Upper lobe of left lung (tissue), 6 donors: ENCODE results near the gene BLCAP. TPM values are rescaled to one million over a fixed set of nuclear protein-coding genes. Genes with fewer than 3 reads are reported as not detected.

Source experiments
- ATAC-seq, 2 donors: fragments of 200-7000 bp; cut with Tn5 transposase; one replicate each; pipeline ENCODE4 v1.9.1; 2022; ENCODE audit warnings: mild to moderate bottlenecking in 2 of 2, moderate library complexity in 2 of 2; ENCODE audit not compliant: low FRiP score in 2 of 2
- DNase-seq, 2 donors: peaks; one replicate each; pipeline ENCODE4 v3.0.0-alpha.2; 2019 to 2020
- H3K27ac ChIP-seq, 4 donors: fragments of 200-600 bp; sonication (generic); one replicate each; pipeline ENCODE4 v1.5.1; 2016 to 2019
- H3K27me3 ChIP-seq, 4 donors: fragments of 200-600 bp; sonication (generic); one replicate each; pipeline ENCODE4 v1.5.1; 2017 to 2019
- H3K36me3 ChIP-seq, 4 donors: fragments of 200-600 bp; sonication (generic); one replicate each; pipeline ENCODE4 v1.5.1; 2016 to 2019
- H3K4me1 ChIP-seq, 4 donors: fragments of 200-600 bp; sonication (generic); one replicate each; pipeline ENCODE4 v1.5.1; 2018 to 2019
- H3K4me3 ChIP-seq, 4 donors: fragments of 200-600 bp; sonication (generic); one replicate each; pipeline ENCODE4 v1.5.1; 2017 to 2019; ENCODE audit warnings: mild to moderate bottlenecking in 2 of 4, moderate library complexity in 1 of 4
- H3K9me3 ChIP-seq, 4 donors: fragments of 200-600 bp; sonication (generic); one replicate each; pipeline ENCODE4 v1.5.1; 2018 to 2019
- EP300 ChIP-seq, 4 donors: sonication (generic); formaldehyde crosslinking; IDR thresholded peaks; one replicate each; pipeline ENCODE4 v1.5.1; 2017; ENCODE audit warnings: antibody characterized with exemption in 4 of 4, control low read depth in 2 of 4
- POLR2A ChIP-seq, 4 donors: fragments of 450-650 bp; IDR thresholded peaks; one replicate each; pipeline ENCODE4 v1.5.1; 2016 to 2017; ENCODE audit warnings: antibody characterized with exemption in 4 of 4, mild to moderate bottlenecking in 2 of 4
- POLR2AphosphoS5 ChIP-seq, 2 donors: sonication (generic); formaldehyde crosslinking; IDR thresholded peaks; one replicate each; pipeline ENCODE4 v1.5.1; 2017; ENCODE audit warnings: antibody characterized with exemption in 2 of 2
- WGBS, 2 donors: methylation state at CpG; one replicate each; pipeline ENCODE4 v1.1.5; 2017 to 2018; 5-methylcytosine and 5-hydroxymethylcytosine counted together
- total RNA-seq, 6 donors: library from RNA; depleted of rRNA in 4 of 6; stranded (reverse); fragments of >200 nt in 4 of 6; gene quantifications; one replicate each; pipeline versions ENCODE4 v1.1.0 to v1.2.1, GENCODE V29; 2016 to 2021
- TF ChIP-seq, protein P1 (sequence below), 6 experiments: fragments of 450-650 bp in 4 of 6; fragments of 200-600 bp in 2 of 6; sonication (generic) in 2 of 6; IDR thresholded peaks; one replicate each; pipeline ENCODE4 v1.5.1; 2016 to 2019; ENCODE audit warnings: antibody characterized with exemption in 6 of 6
- donor health status: DM: no; HTN: no; CAD: no; lungs with moderate emphysema.
- donor health status: DM: no; HTN: yes; CAD: no; lungs with severe emphysema.

The BLCAP gene
- total RNA-seq, 6 donors from 2014 or later = 53.4 to 79.6 (median 66.6) TPM

DNA sequence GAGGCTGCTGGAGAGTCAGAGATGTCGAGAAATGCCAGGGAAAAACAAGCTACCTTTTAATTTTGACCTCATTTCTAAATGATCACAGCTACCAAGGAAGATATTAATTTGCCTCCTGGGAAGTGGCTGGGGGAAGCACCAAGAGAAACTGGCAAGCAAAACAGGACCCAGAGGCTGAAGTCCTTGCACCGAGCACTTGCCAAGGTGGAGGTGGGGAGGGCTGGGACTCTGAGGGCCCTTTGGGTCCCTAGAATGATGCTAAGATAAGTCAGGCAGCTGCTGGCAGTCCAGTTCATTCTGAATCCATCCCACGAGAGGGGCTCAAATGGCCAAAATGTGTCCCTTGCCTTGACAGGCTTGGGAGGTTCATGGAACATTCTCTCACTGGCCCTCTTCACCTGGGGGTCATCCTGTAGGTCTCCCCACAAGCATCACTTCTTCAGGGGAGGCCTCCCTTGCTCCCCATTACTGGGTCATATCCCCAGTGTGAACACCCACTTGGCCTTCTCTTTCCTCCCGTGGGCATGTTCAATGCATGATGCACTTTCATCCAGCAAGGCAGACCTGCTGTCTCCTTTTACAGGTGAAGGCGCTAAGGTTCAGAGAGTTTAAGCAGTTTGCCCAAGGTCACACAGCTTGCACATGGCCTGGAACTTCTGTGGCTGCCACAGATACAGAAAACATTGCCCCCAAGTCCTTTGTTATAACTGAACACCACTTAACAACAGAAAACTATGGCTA lies 39.1 kb upstream of the BLCAP start:
- DNase-seq = no peak
- 67 to 68% methylated on average over 4 to 5 of the region's 5 CpGs for WGBS, 2 donors
- no peak overlapping the region for H3K4me3 ChIP-seq
- H3K9me3 ChIP-seq = no peaks in the 10 kb centered on the region
- peaks cover 0 to 9% (median 0%) of the 10 kb centered on the region in 4 donors for H3K27me3 ChIP-seq
- H3K27ac ChIP-seq = no peak overlapping the region
- peaks cover 3 to 7% (median 6%) of the 10 kb centered on the region in 4 donors for H3K4me1 ChIP-seq
- TF ChIP-seq, protein P1, sequence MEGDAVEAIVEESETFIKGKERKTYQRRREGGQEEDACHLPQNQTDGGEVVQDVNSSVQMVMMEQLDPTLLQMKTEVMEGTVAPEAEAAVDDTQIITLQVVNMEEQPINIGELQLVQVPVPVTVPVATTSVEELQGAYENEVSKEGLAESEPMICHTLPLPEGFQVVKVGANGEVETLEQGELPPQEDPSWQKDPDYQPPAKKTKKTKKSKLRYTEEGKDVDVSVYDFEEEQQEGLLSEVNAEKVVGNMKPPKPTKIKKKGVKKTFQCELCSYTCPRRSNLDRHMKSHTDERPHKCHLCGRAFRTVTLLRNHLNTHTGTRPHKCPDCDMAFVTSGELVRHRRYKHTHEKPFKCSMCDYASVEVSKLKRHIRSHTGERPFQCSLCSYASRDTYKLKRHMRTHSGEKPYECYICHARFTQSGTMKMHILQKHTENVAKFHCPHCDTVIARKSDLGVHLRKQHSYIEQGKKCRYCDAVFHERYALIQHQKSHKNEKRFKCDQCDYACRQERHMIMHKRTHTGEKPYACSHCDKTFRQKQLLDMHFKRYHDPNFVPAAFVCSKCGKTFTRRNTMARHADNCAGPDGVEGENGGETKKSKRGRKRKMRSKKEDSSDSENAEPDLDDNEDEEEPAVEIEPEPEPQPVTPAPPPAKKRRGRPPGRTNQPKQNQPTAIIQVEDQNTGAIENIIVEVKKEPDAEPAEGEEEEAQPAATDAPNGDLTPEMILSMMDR (IDR thresholded peaks at IDR 0.05) = no peak
- TF ChIP-seq EP300 (IDR thresholded peaks at IDR 0.05) = no peak
- H3K36me3 ChIP-seq = no peaks in the 10 kb centered on the region
- ATAC-seq = no peak

DNA sequence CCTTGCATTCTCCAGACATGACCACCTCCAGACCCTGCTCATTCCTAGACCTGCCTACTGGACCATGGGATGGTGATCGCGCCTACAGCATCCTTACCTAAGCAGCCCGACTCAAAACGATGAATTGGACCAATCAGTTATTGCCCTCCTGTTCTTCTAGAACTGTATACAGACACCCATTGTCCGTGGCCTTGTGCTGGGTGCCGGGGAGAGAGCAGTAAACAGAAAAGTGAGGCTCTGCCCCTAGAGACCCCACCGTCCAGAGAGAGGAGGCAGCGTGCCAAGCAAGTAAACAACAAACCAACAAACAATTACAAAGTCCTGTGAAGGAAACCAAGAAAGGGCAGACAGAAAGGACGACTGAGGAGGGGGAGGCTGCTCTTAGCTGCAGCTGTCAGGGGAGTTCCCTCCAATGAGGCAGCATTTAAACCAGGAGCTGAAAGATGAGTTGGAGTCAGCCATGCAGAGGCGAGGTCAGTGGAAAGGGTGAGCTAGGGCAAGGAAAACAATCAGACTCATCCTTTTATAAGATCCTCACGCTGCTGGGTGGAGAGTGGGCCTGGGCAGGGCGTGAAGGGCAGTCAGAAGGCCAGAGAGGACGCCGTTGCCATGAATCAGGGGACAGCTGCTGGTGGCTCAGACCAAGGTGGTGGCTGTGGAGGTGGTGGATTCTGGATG lies 37.6 kb upstream of the BLCAP start:
- 70 to 71% methylated on average over 14 of the region's 14 CpGs for WGBS, 2 donors
- H3K4me3 ChIP-seq = no peak overlapping the region
- TF ChIP-seq, protein P1 (IDR thresholded peaks at IDR 0.05) = no peak
- H3K4me1 ChIP-seq = peaks cover 3 to 7% (median 6%) of the 10 kb centered on the region in 4 donors
- ATAC-seq (no peak), DNase-seq (no peak)
- no peaks in the 10 kb centered on the region for H3K36me3 ChIP-seq
- no peak overlapping the region for H3K27ac ChIP-seq
- H3K9me3 ChIP-seq = no peaks in the 10 kb centered on the region
- peaks cover 0 to 9% (median 0%) of the 10 kb centered on the region in 4 donors for H3K27me3 ChIP-seq

DNA sequence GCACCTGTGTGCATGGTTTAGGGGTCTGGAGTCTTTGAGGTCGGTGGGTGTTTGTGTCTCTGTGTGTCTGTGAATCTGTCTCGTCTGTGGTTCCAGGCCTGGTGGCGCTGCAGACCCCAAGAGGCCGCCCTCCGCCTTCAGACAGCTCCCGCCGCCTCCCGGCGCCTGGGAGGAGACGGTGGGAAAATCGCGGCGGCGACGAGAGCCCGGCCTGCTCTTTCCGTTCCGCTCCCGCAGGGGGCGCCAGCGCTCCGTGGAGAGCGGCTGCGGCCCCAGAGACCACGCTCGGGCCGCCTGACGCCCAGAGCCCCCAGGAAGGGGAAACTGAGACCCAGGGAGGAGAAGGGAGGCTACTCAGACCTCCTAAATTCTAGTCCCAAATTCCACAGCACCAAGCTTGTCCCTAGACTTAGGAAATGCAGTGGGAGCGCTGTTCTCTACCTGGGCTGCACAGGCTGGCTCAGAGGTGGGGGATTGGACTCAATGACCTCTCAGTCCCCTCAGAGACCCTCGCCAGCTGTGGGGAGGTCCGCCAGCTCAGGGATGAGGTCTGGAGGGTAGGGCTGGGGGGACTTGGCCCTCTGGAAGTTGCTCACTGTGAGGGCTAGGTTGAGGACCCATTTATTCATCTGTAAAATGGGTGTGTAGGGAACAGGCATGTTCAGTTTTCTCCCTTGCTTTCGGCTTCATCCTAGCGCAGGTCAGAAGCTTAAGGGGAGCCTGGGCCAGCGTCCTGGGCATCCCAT lies 36.9 kb upstream of the BLCAP start:
- Histone ChIP-seq H3K36me3 (no peaks in the 10 kb centered on the region), H3K4me3 (no peak overlapping the region), H3K27ac (no peak overlapping the region), H3K9me3 (no peaks in the 10 kb centered on the region), H3K4me1 (peaks cover 3 to 7% (median 6%) of the 10 kb centered on the region in 4 donors), H3K27me3 (peaks cover 0 to 9% (median 0%) of the 10 kb centered on the region in 4 donors)
- ATAC-seq (peak; percentile 15 to 85), DNase-seq (peak in 1 of 2 donors; percentile 93)
- TF ChIP-seq, protein P1 (IDR thresholded peaks at IDR 0.05) = peak; percentile 70 to 91 (median 82)
- TF ChIP-seq POLR2A (IDR thresholded peaks at IDR 0.05) (no peak), EP300 (IDR thresholded peaks at IDR 0.05) (no peak)
- 19 to 22% methylated on average over 10 to 15 of the region's 34 CpGs for WGBS, 2 donors

DNA sequence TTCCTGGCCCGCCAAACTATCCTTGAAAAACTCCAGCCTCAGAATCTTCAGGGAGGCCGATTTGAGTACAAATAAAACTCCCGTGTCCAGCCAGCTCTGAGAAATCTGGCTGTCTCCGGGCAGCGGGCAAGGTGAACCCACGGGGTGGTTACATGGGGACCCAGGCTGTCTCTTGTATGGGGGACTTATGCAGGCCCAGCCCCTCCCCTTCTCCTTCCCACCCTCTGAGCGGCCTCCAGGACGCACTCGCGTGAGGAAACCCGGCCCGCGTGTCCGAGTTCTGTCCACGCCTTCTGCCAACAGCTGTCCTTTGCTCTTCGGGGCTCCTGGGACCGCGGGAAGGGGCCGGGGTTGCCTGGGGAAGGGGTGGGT lies 36.3 kb upstream of the BLCAP start:
- H3K36me3 ChIP-seq = no peaks in the 10 kb centered on the region
- DNase-seq = no peak
- TF ChIP-seq EP300 (IDR thresholded peaks at IDR 0.05) (no peak), POLR2AphosphoS5 (IDR thresholded peaks at IDR 0.05) (no peak), POLR2A (IDR thresholded peaks at IDR 0.05) (no peak)
- TF ChIP-seq, protein P1 (IDR thresholded peaks at IDR 0.05) = no peak
- no peak overlapping the region for H3K4me3 ChIP-seq
- H3K27me3 ChIP-seq = peaks cover 0 to 9% (median 0%) of the 10 kb centered on the region in 4 donors
- 35 to 36% methylated on average over 10 to 15 of the region's 19 CpGs for WGBS, 2 donors
- no peaks in the 10 kb centered on the region for H3K9me3 ChIP-seq
- peaks cover 3 to 7% (median 6%) of the 10 kb centered on the region in 4 donors for H3K4me1 ChIP-seq
- peak in 1 of 2 donors; percentile 10 for ATAC-seq
- no peak overlapping the region for H3K27ac ChIP-seq
